Activated CD8-positive, alpha-beta T cell treated with anti-CD3 and anti-CD28 coated beads for 36 hours (primary cell): Measurements from ENCODE around the gene SBF2. TPM values are rescaled to one million over a fixed set of nuclear protein-coding genes. Genes with fewer than 3 reads are reported as not detected.

Experiments
- ATAC-seq: fragments of 200-7000 bp; cut with Tn5 transposase; one replicate; pipeline ENCODE4 v1.10.0; 2021; ENCODE audit warnings: mild to moderate bottlenecking, moderate library complexity
- CTCF ChIA-PET: fragments of 350-600 bp; sonication (Branson Sonifier 250); formaldehyde crosslinking; loops from one replicate; lab custom pipeline; 2021; ENCODE audit warnings: antibody characterized with exemption; lab: Charles Lee
- POLR2A ChIA-PET: fragments of 350-600 bp; sonication (Branson Sonifier 250); formaldehyde crosslinking; loops from one replicate; lab custom pipeline; 2021; ENCODE audit warnings: antibody characterized with exemption; lab: Charles Lee
- DNase-seq: peaks from one replicate; pipeline ENCODE4 v3.0.0-alpha.2; 2020
- H3K27ac Mint-ChIP-seq: one replicate; pipeline ENCODE4 v1.8.0; 2021; ENCODE audit warnings: mild to moderate bottlenecking, mixed read lengths
- H3K27me3 Mint-ChIP-seq: one replicate; pipeline ENCODE4 v1.8.0; 2021; ENCODE audit warnings: mixed read lengths
- H3K36me3 Mint-ChIP-seq: one replicate; pipeline ENCODE4 v1.8.0; 2021; ENCODE audit warnings: low read depth, mixed read lengths
- H3K4me1 Mint-ChIP-seq: one replicate; pipeline ENCODE4 v1.8.0; 2021; ENCODE audit warnings: low read depth, mixed read lengths
- H3K4me3 Mint-ChIP-seq: one replicate; pipeline ENCODE4 v1.8.0; 2021; ENCODE audit warnings: mild to moderate bottlenecking, moderate library complexity, mixed read lengths
- H3K9me3 Mint-ChIP-seq: one replicate; pipeline ENCODE4 v1.8.0; 2021; ENCODE audit warnings: mixed read lengths
- CTCF ChIP-seq: fragments of 200-600 bp; IDR thresholded peaks from one replicate; pipeline ENCODE4 v1.8.0; 2022; ENCODE audit warnings: antibody characterized with exemption, mild to moderate bottlenecking
- intact Hi-C: fragments of 100-400 bp; cut with micrococcal nuclease; formaldehyde crosslinking; loops from one replicate; pipeline ENCODE4 v1.10.0; 2022
- total RNA-seq, 2 experiments: library from RNA; stranded (reverse); gene quantifications; one replicate each; pipeline ENCODE4 v1.2.3, GENCODE V29; 2021

The SBF2 gene
- total RNA-seq, 2 experiments from 2014 or later = 10.0 to 11.0 TPM

- ATAC-seq = no peak
- H3K27me3 Mint-ChIP-seq = no peaks in the 10 kb centered on the region
- H3K4me1 Mint-ChIP-seq = no peaks in the 10 kb centered on the region
- TF ChIP-seq CTCF = no peak
- DNase-seq = no peak
- intact Hi-C loops = no loop called here
- CTCF ChIA-PET = no interaction called here
- H3K36me3 Mint-ChIP-seq = peaks cover 19% of the 10 kb centered on the region
- no peak overlapping the region for H3K27ac Mint-ChIP-seq
- POLR2A ChIA-PET = no interaction called here
- no peaks in the 10 kb centered on the region for H3K9me3 Mint-ChIP-seq
- H3K4me3 Mint-ChIP-seq = no peak overlapping the region
Measured at GRCh38 chr11:9777066-9777465, 517.0 kb downstream of the SBF2 start.

- Mint-ChIP-seq H3K4me3 (no peak overlapping the region), H3K27ac (no peak overlapping the region), H3K4me1 (no peaks in the 10 kb centered on the region), H3K27me3 (no peaks in the 10 kb centered on the region), H3K9me3 (no peaks in the 10 kb centered on the region), H3K36me3 (peaks cover 19% of the 10 kb centered on the region)
- no peak for DNase-seq
- no peak for TF ChIP-seq CTCF
- ChIA-PET POLR2A (no interaction called here), CTCF (no interaction called here)
- no peak for ATAC-seq
- intact Hi-C loops = no loop called here
Measured at GRCh38 chr11:9776203-9776602, 517.8 kb downstream of the SBF2 start.

- Mint-ChIP-seq H3K36me3 (peaks cover 12% of the 10 kb centered on the region), H3K4me1 (no peaks in the 10 kb centered on the region), H3K9me3 (no peaks in the 10 kb centered on the region), H3K27ac (no peak overlapping the region), H3K4me3 (no peak overlapping the region), H3K27me3 (no peaks in the 10 kb centered on the region)
- DNase-seq (no peak), ATAC-seq (no peak)
- no peak for TF ChIP-seq CTCF
- intact Hi-C loops = no loop called here
- POLR2A ChIA-PET = no interaction called here
- CTCF ChIA-PET = no interaction called here
Measured at GRCh38 chr11:9775398-9775779, 518.6 kb downstream of the SBF2 start.

GRCh38 chr11:9774591-9775397 is 519.2 kb downstream of the SBF2 start:
- intact Hi-C loops = no loop called here
- no peak for ATAC-seq
- Mint-ChIP-seq H3K27me3 (no peaks in the 10 kb centered on the region), H3K27ac (no peak overlapping the region), H3K4me1 (no peaks in the 10 kb centered on the region), H3K36me3 (peaks cover 8% of the 10 kb centered on the region), H3K4me3 (no peak overlapping the region), H3K9me3 (no peaks in the 10 kb centered on the region)
- no peak for TF ChIP-seq CTCF
- DNase-seq = no peak
- ChIA-PET CTCF (no interaction called here), POLR2A (no interaction called here)

GRCh38 chr11:9774109-9774508 is 519.9 kb downstream of the SBF2 start:
- H3K27me3 Mint-ChIP-seq = no peaks in the 10 kb centered on the region
- H3K4me3 Mint-ChIP-seq = no peak overlapping the region
- no peaks in the 10 kb centered on the region for H3K4me1 Mint-ChIP-seq
- no peak for TF ChIP-seq CTCF
- ChIA-PET POLR2A (no interaction called here), CTCF (no interaction called here)
- no peak overlapping the region for H3K27ac Mint-ChIP-seq
- DNase-seq (no peak), ATAC-seq (no peak)
- intact Hi-C loops = no loop called here
- no peaks in the 10 kb centered on the region for H3K9me3 Mint-ChIP-seq
- H3K36me3 Mint-ChIP-seq = peaks cover 4% of the 10 kb centered on the region
